GF-D8 (cell line): ENCODE results near the gene KLK7.

Experiments
- DNase-seq: peaks from one replicate; lab custom pipeline; 2025; lab: John Stamatoyannopoulos, UW

Gene KLK7

DNA sequence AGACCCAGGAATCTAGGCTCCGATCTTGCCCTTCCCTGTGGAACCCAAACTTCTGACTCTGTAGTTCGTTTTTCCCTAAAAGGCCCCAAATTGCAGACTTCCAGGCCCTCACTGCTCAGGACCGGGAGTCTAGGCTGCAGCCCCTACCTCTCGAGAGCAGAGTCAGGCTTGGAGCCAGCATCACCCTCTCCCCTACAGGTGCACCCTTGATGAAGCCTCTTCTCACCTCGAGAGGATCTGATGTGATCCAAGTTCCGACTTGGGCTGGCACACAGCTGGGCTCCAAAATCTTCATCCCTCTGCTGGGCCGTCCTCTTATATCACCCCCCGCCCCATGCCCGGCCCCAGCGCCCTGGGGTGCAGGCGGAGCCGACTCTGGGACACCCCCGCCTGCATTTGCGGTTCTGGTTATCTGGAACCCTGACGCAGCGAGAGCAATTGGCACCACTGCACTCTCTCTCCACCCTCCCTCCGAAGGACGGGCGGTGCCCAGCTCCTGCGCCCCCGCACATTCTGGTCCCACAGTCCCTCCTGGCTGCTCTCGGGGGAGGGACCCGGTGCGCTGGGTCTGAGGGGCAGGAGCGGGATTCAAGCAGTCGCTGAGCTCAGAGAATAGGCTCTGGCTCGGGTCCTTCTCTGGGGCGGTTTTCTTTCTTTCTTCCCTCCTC lies at the start of gene KLK7:
TSS of gene KLK7 (minus strand) at position 293 of the 668 bp plus-strand sequence. CDS start 1,518 bp downstream, outside the sequence.
- no peak for DNase-seq

DNA sequence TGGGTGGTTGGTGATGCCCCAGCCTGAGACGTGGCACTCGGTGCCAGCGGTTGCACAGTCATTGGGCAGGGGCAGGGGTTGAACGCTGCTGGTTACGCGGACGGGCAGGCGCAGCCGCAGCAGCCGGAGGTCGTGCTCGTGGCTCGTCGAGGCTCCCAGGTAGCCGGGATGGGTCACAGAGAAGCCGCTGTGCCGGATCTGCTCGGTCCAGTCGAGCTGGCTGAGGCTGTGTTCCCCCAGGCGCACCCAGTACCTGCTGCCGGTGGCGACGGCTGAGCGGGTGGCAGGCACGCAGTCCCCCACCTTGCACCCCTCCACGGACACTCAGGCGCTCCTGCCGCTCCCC lies 48.1 kb upstream of the KLK7 start:
- no peak for DNase-seq

DNA sequence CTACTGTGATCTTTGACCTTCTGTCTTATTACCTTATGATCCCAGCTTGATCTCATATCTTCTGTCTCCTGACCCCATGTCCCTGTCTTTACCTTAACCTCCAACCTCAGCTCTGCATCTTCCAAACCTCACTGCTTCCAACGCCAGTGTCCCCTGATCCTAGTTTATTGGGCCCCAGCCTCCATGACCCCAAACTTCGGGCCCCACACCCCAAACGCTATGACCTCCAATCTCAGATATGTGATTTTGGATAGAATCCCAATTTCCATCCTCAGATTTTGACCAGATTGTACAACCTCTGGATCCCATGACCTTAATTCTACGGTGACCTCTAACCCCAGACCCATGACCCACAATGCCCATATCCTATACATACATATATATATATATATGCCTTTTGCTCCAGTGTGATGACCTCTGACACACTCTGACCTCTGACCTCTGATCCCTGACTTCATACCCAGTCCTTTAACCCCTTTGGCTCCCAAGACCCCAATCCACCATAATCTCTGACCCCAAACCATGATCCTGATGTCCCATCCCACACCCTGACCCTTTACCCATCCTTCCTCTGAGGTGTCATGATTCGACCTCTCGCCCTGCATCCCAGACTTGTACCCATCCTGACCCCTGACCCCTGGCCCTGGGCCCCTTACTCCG lies 47.6 kb upstream of the KLK7 start:
- no peak for DNase-seq

DNA sequence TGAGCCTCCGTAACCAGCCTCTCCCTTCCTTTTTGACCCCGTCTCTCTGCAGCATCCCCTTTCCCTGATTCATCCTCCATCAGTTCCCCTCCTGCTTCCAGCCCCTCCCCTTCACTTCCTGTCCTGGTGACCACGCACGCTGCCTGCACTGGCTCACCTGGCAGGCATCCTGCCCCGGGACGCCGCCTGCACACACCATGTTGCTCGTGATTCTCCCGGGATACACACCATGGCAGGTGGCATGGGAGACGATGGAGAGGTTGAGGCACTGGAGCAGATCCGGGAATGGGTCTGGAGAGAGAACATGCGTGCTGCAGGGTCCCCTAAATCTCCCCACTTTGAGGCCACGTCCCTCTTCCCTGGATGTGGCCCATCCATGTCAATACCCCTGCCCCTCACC lies 46.9 kb upstream of the KLK7 start:
- DNase-seq, result no peak

DNA sequence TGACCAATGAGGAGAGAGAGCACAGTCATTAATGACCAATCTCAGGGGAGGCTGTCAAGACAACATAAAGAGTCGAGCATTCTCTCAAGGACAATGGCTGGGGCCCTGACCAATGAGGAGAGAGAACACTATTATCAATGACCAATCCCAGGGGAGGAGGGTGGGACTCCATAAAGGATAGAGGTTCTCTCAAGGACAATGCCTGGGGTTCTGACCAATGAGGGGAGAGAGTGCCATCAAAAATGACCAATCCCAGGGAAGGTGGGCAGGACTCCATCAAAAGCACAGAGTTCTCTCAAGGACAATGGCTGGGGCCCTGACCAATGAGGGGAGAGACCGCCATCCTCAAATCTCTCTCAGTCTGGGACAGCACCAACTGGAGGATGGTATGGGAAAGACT lies 46.0 kb upstream of the KLK7 start:
- no peak for DNase-seq

DNA sequence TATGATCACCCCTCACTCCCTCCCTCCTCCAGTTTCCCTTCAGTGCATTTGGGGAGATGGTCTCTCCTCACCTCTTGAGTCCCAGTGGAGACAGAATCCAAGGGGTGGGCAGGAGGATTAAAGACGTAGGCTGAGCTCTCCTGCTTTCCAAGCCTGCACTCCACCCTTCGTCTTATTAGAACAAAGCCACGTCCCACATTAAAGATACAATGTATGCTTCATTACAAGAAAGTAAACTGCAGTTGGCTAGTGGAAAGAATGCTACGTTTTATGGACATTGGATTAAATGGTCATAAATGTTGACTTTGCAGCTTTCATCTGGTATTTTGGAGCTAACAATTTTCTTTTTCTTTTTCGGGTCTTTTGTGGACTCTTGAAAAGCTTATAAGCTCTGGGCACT lies 44.2 kb upstream of the KLK7 start:
- DNase-seq, result no peak

DNA sequence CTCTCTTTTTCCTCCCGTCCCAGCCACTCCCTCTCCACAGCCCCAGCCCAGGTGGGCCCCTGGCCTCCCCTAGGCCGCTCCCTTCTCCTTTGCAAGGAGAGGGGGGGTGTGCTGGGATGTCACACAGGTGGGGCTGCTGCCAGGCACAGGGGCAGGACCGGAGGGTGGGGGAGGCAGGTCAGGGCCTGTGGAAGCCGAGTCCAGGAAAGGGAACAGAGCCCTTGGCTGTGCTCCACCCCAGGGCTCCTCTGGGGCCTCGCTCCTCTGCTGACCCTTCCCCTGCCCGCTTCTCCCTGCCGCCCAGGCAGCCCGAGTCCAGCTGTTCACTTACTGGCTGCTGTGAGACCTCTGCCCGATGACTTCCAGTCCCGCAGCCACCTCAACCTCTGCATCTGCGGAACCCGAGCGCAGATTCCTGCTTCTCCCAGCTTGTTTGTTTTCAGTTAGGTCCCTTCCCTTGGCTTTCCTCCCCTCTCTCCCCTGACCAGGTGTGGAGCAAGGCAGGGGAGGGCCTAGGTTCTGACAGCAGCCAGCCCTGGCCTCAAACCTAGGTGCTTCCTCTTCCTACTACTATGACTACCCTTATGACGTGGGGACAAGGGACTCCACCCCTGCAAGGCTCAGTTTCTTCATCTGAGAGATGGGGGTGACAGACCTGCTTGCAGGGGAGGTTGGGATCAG lies 43.5 kb upstream of the KLK7 start:
- DNase-seq, result no peak

DNA sequence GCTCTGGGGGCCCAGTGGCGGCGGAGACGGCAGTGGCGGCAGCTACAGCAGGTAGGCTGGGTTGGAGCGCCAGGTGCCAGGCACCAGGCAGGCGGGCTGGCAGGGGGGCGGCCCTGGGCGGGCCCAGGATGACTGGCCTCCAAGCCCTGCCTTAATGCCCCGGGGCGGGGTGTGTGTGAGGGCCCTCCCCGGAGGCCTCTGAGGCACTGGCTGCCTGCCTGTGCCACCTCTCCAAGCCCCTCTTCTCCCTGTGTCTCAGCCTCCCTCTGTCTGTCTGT lies 42.8 kb upstream of the KLK7 start, which contains the start of gene KLK11:
TSS of gene KLK11 (minus strand) at position 63 of the 278 bp plus-strand sequence. CDS start 985 bp downstream, outside the sequence.
- DNase-seq, result no peak

DNA sequence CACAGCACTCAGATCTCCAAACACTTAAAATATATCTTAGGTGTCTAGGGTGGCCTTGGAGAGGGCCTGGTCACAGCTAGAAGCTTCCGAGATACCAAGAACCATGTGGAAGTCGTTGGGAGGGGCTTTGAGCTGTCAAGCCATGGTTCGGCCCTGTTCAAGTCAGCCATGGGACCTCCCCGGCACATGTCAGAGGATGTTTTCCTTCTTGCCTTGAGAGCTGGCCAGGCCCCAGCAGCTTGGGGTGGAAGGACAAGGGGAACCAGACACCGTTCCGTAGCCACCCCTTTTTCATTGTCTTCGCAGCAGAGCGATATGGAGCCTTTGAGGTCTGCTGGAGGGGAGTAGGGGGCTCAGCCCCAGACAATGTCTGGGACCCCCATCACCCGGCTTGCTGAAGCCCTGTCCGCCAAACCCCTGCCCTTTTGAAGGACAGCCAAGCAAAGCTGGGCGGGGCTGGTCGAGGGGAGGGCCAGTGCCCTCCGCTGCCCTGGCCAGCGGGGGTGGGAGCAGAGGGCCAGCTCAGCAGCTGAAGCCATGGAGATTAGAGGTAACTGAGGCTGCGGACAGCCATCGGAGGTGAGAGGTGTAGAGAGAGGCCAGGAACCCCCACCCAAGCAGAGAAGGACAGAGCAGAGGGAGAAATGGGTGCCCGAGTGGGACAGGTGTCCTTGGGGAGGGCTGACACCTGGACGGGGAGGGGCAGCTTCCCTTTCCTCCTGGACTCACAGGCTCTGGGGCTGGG lies 42.3 kb upstream of the KLK7 start:
- DNase-seq, result no peak

DNA sequence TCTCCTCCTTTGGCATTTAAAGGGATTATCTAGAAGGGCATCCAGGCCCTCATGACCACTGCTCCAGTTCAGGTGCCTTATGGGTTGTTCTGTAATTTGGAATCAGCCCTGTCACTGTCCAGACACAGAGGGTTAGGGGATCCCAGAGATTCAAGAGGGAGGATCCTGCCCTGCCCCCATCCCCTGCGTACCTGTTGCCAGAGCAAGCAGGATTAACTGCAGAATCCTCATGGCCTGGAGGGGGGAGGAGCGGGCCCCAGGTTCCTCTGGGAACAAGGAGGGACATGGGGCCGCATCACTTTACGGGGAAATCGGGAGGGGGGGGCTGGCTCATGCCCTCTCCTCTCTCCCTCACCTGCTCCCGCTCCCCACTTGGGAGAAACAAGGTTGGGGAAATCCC lies 41.7 kb upstream of the KLK7 start:
- DNase-seq, result no peak

DNA sequence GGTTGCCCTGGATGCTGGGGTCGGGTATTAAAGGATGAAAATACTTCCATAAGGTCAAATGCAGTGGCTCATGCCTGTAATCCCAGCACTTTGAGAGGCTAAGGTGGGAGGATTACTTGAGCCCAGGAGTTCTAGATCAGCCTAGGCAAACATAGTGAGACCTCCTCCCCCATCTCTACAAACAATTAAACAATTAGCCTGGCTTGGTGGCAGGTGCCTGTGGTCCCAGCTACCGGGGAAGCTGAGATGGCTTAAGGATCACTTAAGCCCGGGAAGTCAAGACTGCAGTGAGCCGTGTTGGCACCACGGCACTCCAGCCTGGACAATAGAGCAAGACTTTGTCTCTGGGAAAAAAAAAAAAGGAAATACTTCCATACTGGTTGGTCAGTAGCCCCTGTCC lies 41.2 kb upstream of the KLK7 start:
- DNase-seq, result no peak

DNA sequence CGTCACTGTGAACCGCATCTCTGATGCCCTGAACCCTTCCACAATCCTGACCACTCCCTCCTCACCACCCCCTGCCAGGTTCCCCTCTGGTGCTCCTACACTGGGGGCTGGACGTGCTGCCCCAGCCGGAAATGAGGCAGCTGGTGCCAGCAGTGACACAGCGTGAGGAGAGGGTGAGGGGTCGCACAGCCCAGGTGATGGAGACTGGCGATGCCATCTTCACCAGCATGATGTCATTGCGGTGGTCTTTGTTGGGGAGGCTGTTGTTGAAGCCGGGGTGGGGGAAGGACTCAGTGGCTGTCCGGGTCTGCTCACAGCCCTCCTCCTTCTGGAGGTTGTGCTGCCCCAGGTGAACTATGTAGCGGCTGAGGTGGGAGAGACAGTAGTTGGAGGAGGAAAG lies 40.2 kb upstream of the KLK7 start:
- no peak for DNase-seq

DNA sequence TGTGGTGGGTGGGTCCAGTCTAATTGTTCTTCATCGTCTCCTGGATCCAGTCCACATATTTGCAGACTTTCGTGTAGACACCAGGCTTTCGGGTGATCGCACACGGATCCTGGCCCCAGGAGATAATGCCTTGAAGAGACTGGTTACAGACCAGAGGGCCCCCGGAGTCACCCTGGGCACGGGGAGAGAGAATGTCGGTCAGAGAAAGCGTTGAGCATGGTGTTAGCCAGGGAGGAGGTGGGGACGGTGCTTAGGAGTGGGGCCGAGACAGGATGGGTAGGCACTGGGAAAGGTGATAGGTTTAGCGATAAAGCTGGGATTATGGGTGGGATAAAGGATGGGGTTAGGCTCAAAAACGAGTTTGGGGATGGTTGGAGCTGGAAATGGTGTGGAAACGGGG lies 38.8 kb upstream of the KLK7 start:
- DNase-seq, result no peak

DNA sequence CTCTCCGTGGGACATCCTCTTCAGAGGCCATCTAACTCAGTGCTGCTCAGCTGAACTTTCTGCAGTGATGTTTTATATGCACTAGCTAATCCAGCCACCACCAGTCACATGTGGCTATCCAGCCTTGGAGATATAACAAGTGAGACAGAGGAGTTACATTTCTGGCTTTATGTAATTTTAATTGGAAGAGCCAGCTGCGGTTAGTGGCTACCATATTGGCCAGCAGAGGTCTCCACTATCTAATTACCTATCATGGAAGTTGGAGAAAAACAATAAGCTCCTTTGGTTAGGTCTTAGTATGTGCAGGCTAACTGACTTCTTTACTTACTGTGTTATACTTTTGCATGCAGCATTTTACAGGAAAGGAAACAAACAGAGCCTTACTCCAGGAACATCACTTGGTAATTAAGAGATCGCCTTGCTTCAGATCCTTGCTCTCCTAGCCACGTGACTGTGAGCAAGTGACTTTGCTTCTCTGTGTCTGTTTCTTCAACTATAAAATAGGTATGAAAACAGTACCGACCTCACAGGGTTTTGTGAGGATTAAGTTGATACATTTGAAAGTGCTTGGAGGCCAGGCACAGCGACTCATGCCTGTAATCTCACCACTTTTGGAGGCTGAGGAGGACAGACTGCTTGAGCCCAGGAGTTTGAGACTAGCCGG lies 37.4 kb upstream of the KLK7 start:
- DNase-seq, result peak; percentile 3

DNA sequence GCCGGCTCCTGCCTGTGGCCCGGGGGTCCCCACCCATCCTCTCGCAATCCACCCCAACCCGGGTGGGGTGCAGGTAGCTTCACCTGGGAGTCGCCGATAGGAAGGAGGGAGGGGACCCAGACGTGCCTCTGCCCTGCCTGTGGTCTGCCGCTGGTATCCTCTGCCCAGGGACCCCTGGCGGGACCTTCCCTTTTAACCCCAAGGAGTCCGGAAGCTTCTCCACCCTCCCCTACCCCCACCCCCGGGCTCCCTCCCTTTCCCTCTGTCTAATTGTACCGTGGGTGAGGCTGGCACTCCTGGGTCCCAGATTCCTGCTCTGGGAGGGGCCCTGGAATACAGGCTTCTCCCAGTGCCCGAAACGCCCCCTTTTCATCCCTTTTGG lies 35.8 kb upstream of the KLK7 start, which contains the start of gene KLK10:
TSS of gene KLK10 (minus strand) at position 166 of the 382 bp plus-strand sequence. CDS start 579 bp downstream, outside the sequence.
- no peak for DNase-seq

DNA sequence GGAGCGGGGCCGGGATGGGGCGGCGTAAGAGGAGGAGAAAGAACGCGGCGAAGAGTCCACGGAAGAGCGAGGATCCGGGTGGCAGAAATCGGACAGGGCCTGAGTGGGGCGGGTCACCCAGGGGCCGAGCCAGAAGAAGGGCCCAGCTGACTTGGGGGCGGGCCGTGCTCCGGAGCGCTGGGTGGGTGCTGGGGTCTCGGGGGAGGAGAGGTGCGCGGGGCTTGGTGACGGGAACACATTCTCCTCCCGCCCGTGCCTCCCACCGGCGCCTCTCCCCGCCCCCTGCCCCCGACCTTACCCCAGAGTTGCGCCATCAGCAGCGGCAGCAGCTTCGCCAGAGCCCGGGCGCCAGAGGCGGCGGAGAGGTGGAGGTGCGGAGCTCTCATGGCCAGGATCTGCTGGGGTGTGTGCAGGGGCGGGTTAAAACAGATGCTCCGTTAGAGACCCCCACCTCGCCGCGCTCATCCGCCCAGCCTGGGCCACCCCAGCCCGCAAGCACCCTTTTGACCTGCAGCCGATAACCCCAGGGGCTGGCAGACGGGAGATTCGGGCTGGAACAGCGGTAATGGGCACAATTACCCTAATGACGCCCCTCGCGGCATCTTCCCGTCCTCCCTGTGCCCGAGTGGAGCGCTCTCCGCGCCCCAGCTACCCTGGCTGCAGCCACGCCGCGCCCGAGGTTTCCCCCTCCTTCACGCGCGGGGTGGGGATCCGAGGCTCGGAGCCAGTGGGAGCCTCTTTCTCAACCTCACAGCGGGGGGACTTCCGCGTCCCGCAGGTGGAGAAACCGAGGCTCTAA lies 35.2 kb upstream of the KLK7 start:
- no peak for DNase-seq

DNA sequence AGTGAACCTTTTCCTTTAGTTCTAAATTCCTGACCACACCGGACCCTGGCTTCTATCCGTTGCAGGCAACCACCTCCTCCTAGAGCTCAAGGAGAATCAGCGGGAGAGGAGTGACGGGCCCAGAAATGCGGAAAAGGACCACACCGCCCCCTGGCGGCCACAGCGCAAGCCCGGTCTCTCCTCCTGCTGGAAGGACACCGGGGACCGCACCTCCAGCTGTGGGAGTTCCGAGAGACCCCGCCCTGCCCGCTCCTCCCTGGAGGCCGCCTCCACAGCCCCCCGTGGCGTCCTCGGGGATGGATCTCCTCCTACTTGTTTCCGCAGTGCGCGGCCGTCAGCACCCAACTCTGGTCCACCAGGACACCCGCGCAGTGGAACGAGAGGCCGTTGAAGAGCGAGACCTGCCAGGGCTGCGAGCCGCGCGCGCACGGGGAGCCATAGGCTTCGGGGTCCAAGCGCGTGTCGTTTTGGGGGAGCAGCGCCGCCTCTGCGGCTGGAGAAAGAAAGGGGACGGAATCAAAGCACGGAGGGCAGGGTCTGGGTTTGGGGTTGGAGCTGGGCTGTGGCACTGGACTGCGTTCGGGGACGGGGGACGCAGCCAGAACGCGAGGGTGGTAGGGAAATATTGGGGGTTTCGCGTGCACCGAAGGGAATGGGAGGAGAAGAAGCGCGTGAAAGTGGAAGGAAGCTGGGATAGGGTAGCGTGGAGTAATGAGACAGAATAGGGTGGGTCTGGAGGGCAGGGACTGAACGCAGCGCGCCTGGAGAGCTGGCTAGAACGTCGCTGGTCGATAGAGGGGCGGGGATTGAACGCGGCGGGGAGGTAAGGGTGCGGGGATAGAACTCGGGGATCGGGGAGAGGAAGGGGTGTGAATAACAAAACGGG lies 33.3 kb upstream of the KLK7 start:
- no peak for DNase-seq

DNA sequence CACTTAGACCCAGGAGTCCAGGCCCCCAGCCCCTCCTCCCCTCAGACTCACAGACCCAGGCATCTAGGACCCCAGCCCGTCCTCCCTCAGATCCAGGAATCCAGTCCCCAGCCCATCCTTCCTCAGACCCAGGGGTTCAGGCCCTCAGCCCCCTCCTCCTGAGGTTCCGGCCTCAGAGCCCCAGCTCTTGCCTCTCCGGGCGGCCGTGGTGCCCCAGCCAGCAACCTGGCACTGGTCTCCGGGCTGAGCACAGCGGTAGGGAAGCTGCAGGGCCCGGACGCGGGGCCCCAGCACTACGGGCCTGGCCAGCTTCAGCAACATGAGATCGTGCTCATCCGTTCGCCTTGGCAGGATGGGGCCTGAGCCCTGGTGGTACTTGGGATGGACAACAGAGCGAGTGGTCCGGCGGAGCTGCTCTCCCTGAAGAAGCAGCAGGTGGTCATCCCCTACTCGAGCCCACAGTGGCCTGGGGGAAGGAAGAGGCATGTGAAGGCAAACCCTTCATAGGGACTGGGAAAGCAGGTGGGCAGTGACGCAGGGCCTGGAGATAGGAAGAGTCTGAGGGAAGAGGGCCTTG lies 32.1 kb upstream of the KLK7 start:
- DNase-seq, result no peak

DNA sequence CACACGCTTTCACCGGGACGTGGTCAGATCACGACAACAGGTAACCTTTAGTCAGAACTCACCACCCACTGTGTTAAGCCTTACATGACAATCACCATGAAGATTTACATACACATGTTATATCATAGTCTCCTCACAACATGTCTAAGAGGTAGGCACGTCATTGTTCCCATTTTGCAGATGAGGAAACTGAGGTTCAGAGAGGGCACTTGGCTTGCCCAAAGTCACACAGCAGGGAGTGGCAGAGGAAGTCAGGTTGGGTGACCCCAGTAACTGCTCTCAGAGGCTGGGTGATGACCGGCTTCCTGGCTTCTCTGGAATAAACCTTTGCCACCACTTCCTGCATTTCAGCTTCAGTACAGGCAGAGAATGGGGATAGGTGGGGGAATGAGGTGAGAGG lies 30.5 kb upstream of the KLK7 start:
- no peak for DNase-seq

DNA sequence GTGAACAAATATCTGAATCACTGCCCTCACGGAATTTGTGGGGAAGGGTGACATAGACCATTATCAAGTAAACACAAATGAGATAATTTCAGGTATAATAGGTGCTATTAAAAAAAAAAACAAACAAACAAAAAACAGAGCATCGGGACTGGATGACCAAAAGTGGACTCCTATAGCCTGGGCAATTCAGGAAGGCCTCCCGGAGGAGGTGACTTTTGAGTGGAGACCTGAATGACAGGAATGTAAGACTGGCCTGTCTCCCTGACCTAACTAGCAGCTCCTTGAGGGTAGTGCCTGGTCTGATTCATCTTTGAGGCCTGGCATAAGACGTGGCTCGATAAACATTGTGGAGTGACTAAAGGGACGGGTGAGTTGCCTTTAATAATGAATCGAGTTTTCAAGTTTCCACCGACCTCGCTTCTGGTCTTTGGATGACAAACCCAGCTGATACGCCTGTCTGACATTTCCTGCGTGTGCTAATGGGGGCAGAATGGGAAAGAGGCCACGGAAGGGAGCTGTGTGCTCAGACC lies 29.0 kb upstream of the KLK7 start:
- DNase-seq, result no peak
